GM12801 (cell line): ENCODE data around the gene ETDA.

Source experiments
- TF ChIP-seq, protein P1 (sequence below): IDR thresholded peaks from one replicate; pipeline ENCODE4 v1.5.1; 2011; ENCODE audit warnings: control low read depth; ENCODE audit not compliant: insufficient read length; ENCODE audit errors: extremely low read depth

The ETDA gene

DNA sequence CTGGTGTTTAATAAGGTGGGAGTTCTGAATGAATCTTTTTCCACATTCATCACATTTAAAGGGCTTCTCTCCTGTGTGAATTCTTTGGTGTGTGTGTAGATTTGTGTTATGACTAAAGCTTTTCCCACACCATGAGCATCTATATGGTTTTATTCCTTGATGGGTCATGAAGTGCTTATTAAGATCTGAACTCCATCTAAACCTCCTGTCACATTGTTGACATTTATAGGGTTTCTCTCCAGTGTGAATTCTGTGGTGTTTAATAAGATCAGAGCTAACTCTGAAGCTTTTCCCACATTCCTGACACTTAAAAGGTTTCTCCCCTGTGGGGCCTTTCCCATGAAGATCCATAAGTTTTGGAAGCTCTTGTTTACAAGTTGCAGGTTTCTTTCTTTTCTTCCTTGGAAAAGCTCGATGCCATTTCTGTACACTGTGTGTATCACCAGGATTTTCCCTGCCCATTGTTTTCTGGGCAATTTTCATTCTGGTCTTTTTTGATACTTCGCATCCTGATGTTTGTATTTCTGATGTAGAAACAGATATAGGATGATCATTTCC lies 35.5 kb downstream of the ETDA start:
- TF ChIP-seq, protein P1, sequence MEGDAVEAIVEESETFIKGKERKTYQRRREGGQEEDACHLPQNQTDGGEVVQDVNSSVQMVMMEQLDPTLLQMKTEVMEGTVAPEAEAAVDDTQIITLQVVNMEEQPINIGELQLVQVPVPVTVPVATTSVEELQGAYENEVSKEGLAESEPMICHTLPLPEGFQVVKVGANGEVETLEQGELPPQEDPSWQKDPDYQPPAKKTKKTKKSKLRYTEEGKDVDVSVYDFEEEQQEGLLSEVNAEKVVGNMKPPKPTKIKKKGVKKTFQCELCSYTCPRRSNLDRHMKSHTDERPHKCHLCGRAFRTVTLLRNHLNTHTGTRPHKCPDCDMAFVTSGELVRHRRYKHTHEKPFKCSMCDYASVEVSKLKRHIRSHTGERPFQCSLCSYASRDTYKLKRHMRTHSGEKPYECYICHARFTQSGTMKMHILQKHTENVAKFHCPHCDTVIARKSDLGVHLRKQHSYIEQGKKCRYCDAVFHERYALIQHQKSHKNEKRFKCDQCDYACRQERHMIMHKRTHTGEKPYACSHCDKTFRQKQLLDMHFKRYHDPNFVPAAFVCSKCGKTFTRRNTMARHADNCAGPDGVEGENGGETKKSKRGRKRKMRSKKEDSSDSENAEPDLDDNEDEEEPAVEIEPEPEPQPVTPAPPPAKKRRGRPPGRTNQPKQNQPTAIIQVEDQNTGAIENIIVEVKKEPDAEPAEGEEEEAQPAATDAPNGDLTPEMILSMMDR, result no peak

DNA sequence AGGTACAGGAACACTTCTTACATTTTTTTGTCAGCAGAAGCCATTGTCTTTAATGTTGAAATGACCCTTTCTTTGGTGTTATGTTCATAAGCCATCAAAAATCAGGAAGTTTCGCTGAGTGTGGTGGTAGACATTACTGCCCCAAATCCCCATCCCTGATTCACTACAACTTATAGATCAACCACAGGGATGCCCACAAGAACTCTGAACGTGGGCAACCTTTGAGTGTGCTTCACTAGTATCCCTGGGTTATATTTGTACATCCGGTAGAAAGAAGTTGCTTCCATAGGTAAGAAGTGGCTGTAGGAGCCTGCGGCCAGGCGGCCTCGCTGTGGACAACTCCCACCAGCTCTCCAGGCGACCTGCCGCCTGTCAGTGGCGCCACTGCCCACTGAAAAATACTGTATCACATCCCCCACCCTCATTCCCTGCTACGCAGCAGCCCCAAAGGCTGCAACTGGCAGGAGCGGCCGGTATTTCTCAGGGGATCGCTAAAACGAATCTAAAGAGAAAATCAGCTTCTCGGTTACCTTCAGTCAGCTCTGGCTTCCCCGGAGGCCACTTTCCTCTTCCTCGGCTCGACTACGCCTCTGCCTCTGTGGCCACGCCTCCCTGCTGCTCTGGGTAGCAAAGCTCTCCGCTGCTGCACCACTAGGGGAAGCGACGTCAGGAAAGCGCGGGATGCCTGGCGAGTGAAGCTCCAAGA lies 43.5 kb downstream of the ETDA start:
- TF ChIP-seq, protein P1, result no peak

DNA sequence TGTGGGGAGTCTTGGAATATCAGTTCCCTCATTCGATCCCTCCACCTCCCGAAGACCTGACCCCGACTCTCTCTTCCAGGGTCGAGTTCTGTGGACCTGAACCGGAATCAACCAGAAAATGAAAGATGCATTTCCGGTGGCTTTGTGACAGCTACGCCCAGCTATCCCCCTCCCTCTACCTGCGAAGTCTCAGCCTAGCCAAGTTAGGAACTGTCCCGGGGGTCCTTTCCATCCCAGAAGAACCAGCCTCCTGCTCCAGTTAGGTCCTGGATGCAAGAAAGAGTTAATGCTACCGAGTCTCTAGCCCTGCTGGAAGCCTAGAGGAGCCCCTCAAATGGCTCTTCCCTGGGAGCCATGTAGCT lies 44.1 kb downstream of the ETDA start:
- TF ChIP-seq, protein P1, result no peak

DNA sequence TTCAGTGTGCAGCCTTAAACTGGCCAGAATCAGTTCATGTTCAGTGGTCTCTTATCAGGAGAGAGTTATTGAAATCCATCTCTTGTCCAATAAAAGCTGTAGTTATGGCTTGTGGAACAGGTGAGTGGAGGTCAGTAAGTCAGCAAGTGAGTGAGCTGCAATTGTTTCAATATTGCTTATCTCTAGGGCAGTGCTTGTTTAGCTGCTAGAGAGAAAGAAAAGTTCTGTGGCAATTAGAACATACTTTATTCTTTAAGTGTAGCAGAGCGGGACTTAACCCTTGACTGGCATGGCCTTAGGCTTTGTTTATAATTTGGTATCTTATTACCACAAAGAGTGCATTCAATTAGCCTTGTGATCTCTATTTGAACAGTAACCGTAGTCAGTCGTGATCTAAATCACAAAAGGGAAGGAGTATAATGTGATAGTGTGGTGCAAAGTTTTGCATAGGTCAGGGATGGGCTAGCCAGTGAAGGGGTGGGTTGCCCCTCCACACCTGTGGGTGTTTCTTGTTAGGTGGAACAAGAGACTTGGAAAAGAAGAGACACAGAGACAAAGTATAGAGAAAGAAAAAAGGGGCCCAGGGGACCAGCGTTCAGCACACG lies 50.5 kb downstream of the ETDA start:
- TF ChIP-seq, protein P1, result no peak
